HG03064 (cell line): ENCODE data around the gene R3HDM1.
"Not testable (repeated sequence)": the region's sequence is repeated elsewhere in the genome, so short reads cannot be mapped to it uniquely, and the experiment has no call there.

Experiments used
- ATAC-seq: cut with Tn5 transposase; IDR thresholded peaks from one replicate; pipeline ENCODE4 v1.9.1; 2021; ENCODE audit warnings: low read depth; ENCODE audit not compliant: unreplicated experiment

Gene R3HDM1

GRCh38 chr2:135563793-135564192 lies 32.5 kb downstream of the R3HDM1 start:
- no peak for ATAC-seq

- ATAC-seq = no peak
These were observed 39.6 kb downstream of the R3HDM1 start for GRCh38 chr2:135570884-135571283.

- ATAC-seq = no peak
These were observed 42.3 kb downstream of the R3HDM1 start for GRCh38 chr2:135573620-135574019.

GRCh38 chr2:135581282-135581681 lies 50.0 kb downstream of the R3HDM1 start:
- ATAC-seq = no peak

- ATAC-seq = no peak
These were observed 51.1 kb downstream of the R3HDM1 start for GRCh38 chr2:135582383-135582782.

GRCh38 chr2:135585586-135585985 lies 54.3 kb downstream of the R3HDM1 start:
- no peak for ATAC-seq

GRCh38 chr2:135586148-135586547 lies 54.9 kb downstream of the R3HDM1 start:
- ATAC-seq = no peak

- ATAC-seq = no peak
These were observed 56.7 kb downstream of the R3HDM1 start for GRCh38 chr2:135587958-135588357.

- ATAC-seq = no peak
These were observed 59.5 kb downstream of the R3HDM1 start for GRCh38 chr2:135590619-135591260.

GRCh38 chr2:135600915-135601314 lies 69.6 kb downstream of the R3HDM1 start:
- ATAC-seq = no peak

- no peak for ATAC-seq
These were observed 72.3 kb downstream of the R3HDM1 start for GRCh38 chr2:135603543-135603942.

GRCh38 chr2:135607561-135607960 lies 76.3 kb downstream of the R3HDM1 start:
- ATAC-seq = no peak

GRCh38 chr2:135612319-135612718 lies 81.0 kb downstream of the R3HDM1 start:
- no peak for ATAC-seq

GRCh38 chr2:135615404-135615803 lies 84.1 kb downstream of the R3HDM1 start:
- no peak for ATAC-seq

- no peak for ATAC-seq
These were observed 86.3 kb downstream of the R3HDM1 start for GRCh38 chr2:135617501-135618015.

- no peak for ATAC-seq
These were observed 88.9 kb downstream of the R3HDM1 start for GRCh38 chr2:135620198-135620597.

- no peak for ATAC-seq
These were observed 98.2 kb downstream of the R3HDM1 start for GRCh38 chr2:135629520-135629919.

GRCh38 chr2:135630034-135630433 lies 98.8 kb downstream of the R3HDM1 start:
- ATAC-seq = not testable (repeated sequence)

GRCh38 chr2:135630488-135630887 lies 99.2 kb downstream of the R3HDM1 start:
- ATAC-seq = no peak

GRCh38 chr2:135633582-135633981 lies 102.3 kb downstream of the R3HDM1 start:
- ATAC-seq = no peak

GRCh38 chr2:135635212-135635835 lies 104.0 kb downstream of the R3HDM1 start:
- ATAC-seq = no peak

GRCh38 chr2:135636982-135637381 lies 105.7 kb downstream of the R3HDM1 start:
- ATAC-seq = no peak
